ENCODE measurements around the gene KREMEN2. TPM values are rescaled to one million over a fixed set of nuclear protein-coding genes. Genes with fewer than 3 reads are reported as not detected.

The KREMEN2 gene
- total and polyA plus RNA-seq, 9 of the 15 experiments (the other 6 are each of a cell fraction or from before 2014, with no cell fraction given) = 0.04 to 7.7 (median 1.5) TPM; not detected in 1

GRCh38 chr16:2981177-2981898 is 17.3 kb downstream of the KREMEN2 start (continued):
- TF ChIP-seq ZBTB40 (IDR thresholded peaks at IDR 0.05) (0 out of 2 replicates have a peak, but pooled peaks have one; percentile 19), ZBTB40 (CRISPR knock-in tag; IDR thresholded peaks at IDR 0.05) (no peak), KLF16 (IDR thresholded peaks at IDR 0.05) (peak; percentile 6; the same call in 1 of the 2 replicates), DPF2 (IDR thresholded peaks at IDR 0.05) (peak; percentile 61), GATA2 (CRISPR knock-in tag; IDR thresholded peaks at IDR 0.05) (peak; percentile 19; the same call in 1 of the 2 replicates), MGA (IDR thresholded peaks at IDR 0.05) (peak; percentile 31)

Data from K562 (cell line).